Upper lobe of right lung (tissue), 1 donor: Measurements from ENCODE around the gene BTBD19. TPM values are rescaled to one million over a fixed set of nuclear protein-coding genes. Genes with fewer than 3 reads are reported as not detected.
A peak's percentile ranks its signal among the peaks of the same experiment; 100 is the strongest.

Source experiments
- ATAC-seq: fragments of 200-7000 bp; cut with Tn5 transposase; one replicate; pipeline ENCODE4 v1.9.1; 2020; ENCODE audit warnings: mild to moderate bottlenecking, moderate library complexity
- DNase-seq: peaks from one replicate; pipeline ENCODE4 v3.0.0-alpha.2; 2020
- H3K27ac ChIP-seq: fragments of 200-600 bp; one replicate; pipeline ENCODE4 v1.8.0; 2022
- H3K27me3 ChIP-seq: fragments of 200-600 bp; one replicate; pipeline ENCODE4 v1.8.0; 2022; ENCODE audit warnings: mild to moderate bottlenecking
- H3K36me3 ChIP-seq: fragments of 200-600 bp; one replicate; pipeline ENCODE4 v1.8.0; 2022
- H3K4me1 ChIP-seq: fragments of 200-600 bp; one replicate; pipeline ENCODE4 v1.8.0; 2022
- H3K4me3 ChIP-seq: fragments of 200-600 bp; one replicate; pipeline ENCODE4 v1.8.0; 2022; ENCODE audit warnings: mild to moderate bottlenecking
- H3K9me3 ChIP-seq: fragments of 200-600 bp; one replicate; pipeline ENCODE4 v1.8.0; 2022
- intact Hi-C: fragments of 100-400 bp; cut with DNase I; formaldehyde crosslinking; loops from one replicate; pipeline ENCODE4 v1.11.0; 2022
- total RNA-seq: library from RNA; stranded (reverse); fragmentation: NEBNext Ultra II Directional; extraction: Animal tissue kit (Norgen Biotek cat#: 25700); gene quantifications from one replicate; pipeline ENCODE4 v1.2.1, GENCODE V29; 2021
- TF ChIP-seq, protein P1 (sequence below): fragments of 200-600 bp; IDR thresholded peaks from one replicate; pipeline ENCODE4 v1.8.0; 2022; ENCODE audit warnings: antibody characterized with exemption
- donor health status: DM: no; HTN: yes; CAD: no; lungs with severe emphysema.

BTBD19 gene
- total RNA-seq, 1 donor from 2014 or later, result 9.2 TPM

DNA sequence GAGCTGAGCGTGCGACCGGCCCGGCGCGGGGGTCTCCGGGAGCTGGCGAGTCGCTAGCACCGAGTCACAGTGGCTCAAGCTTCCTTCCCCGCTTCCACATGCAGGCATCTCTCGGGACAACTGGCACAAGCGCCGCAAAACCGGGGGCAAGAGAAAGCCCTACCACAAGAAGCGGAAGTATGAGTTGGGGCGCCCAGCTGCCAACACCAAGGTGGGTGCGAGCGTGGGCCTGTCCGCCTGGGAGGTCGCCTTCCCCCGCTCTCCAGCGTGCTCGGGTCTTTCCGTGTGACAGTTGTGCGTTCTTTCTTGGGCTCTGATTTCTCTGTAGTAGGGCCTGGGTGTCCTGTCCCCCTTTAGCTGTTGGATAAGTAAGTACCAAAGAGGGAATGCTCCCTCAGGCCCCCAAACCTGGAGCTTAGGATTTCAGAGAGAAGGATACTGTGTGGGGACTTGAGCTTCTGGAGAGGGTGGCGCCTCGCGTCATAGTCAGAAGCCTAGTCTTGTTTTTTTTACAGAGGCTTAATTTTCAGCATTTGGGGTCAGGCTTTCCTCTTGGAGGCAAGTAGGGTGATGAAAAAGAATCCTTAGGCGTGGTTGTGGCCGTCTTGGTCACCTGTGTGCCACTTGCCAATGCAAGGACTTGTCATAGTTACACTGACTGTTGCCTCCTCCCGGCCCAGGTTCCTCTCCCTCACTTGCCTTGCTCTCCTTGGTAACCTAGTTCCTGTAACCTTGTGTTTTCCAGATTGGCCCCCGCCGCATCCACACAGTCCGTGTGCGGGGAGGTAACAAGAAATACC, 32.2 kb upstream of the BTBD19 start:
- intact Hi-C loops, result no loop called here
- Histone ChIP-seq H3K36me3 (peaks cover 43% of the 10 kb centered on the region), H3K9me3 (no peaks in the 10 kb centered on the region), H3K27ac (peak overlapping the region; percentile 98), H3K4me1 (peaks cover 26% of the 10 kb centered on the region), H3K4me3 (peak overlapping the region; percentile 79), H3K27me3 (no peaks in the 10 kb centered on the region)
- TF ChIP-seq, protein P1, sequence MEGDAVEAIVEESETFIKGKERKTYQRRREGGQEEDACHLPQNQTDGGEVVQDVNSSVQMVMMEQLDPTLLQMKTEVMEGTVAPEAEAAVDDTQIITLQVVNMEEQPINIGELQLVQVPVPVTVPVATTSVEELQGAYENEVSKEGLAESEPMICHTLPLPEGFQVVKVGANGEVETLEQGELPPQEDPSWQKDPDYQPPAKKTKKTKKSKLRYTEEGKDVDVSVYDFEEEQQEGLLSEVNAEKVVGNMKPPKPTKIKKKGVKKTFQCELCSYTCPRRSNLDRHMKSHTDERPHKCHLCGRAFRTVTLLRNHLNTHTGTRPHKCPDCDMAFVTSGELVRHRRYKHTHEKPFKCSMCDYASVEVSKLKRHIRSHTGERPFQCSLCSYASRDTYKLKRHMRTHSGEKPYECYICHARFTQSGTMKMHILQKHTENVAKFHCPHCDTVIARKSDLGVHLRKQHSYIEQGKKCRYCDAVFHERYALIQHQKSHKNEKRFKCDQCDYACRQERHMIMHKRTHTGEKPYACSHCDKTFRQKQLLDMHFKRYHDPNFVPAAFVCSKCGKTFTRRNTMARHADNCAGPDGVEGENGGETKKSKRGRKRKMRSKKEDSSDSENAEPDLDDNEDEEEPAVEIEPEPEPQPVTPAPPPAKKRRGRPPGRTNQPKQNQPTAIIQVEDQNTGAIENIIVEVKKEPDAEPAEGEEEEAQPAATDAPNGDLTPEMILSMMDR, result no peak
- DNase-seq (no peak), ATAC-seq (peak; percentile 26)

DNA sequence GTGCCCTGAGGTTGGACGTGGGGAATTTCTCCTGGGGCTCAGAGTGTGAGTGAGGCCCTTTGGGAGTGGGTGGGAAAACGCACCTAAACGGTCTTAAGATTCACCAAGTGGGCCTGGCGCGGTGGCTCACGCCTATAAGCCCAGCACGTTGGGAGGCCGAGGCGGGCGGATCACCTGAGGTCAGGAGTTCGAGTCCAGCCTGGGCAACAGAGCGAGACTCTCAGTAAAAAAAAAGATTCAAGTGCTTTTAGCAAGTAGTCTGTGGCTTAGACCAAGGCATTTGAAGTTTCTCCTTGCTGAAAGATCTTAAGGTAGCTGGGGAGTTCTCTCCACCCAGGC, 31.6 kb upstream of the BTBD19 start:
- ATAC-seq (no peak), DNase-seq (no peak)
- no peaks in the 10 kb centered on the region for H3K9me3 ChIP-seq
- H3K27ac ChIP-seq, result peak overlapping the region; percentile 98
- TF ChIP-seq, protein P1, result no peak
- intact Hi-C loops, result no loop called here
- H3K4me1 ChIP-seq, result peaks cover 26% of the 10 kb centered on the region
- H3K36me3 ChIP-seq, result peaks cover 48% of the 10 kb centered on the region
- H3K4me3 ChIP-seq, result peak overlapping the region; percentile 79
- H3K27me3 ChIP-seq, result no peaks in the 10 kb centered on the region

DNA sequence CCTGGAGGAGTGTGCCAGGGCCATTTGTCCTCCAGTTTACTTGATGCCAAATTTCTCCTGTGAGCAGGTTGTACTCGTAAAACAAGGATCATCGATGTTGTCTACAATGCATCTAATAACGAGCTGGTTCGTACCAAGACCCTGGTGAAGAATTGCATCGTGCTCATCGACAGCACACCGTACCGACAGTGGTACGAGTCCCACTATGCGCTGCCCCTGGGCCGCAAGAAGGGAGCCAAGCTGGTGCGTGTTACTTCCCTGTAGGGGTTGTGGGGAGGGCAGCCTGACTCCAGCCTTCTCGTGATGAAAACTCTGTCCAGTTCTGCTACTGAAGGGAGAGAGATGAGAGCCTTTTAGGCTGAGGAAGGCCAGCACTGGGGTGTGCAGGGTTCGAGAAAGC, 30.8 kb upstream of the BTBD19 start:
- no peak for ATAC-seq

DNA sequence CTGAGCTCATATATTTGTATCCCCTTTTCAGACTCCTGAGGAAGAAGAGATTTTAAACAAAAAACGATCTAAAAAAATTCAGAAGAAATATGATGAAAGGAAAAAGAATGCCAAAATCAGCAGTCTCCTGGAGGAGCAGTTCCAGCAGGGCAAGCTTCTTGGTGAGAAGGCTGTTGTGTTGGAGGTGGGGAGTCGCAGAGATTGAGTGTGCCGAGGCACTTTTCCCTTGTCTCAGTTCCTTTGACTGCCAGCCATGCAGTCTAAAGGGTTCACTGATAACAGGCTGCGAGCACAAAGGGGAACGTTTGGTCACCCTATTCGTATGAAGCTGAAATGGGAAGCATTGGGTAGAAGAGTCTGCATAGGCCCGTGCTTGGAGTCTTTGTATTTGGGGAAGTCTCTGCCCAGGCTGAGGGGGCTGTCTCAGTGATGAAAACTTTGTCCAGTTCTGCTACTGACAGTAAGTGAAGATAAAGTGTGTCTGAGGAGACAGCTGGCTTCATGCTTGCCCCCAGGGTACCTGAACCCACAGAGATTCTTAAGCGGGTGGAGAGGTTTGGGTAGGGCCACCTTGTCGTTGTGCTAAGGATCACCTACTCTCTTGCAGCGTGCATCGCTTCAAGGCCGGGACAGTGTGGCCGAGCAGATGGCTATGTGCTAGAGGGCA, 30.2 kb upstream of the BTBD19 start:
- no peak overlapping the region for H3K4me3 ChIP-seq
- H3K27ac ChIP-seq, result no peak overlapping the region
- intact Hi-C loops, result no loop called here
- H3K27me3 ChIP-seq, result no peaks in the 10 kb centered on the region
- TF ChIP-seq, protein P1, result no peak
- peaks cover 26% of the 10 kb centered on the region for H3K4me1 ChIP-seq
- no peaks in the 10 kb centered on the region for H3K9me3 ChIP-seq
- peaks cover 48% of the 10 kb centered on the region for H3K36me3 ChIP-seq
- ATAC-seq (no peak), DNase-seq (no peak)

More for the DNA sequence above, 30.8 kb upstream of the BTBD19 start:
- Histone ChIP-seq H3K9me3 (no peaks in the 10 kb centered on the region), H3K4me3 (no peak overlapping the region), H3K4me1 (peaks cover 26% of the 10 kb centered on the region), H3K27me3 (no peaks in the 10 kb centered on the region), H3K27ac (peak overlapping the region; percentile 1), H3K36me3 (peaks cover 48% of the 10 kb centered on the region)
- intact Hi-C loops, result no loop called here
- TF ChIP-seq, protein P1, result no peak
- no peak for DNase-seq

DNA sequence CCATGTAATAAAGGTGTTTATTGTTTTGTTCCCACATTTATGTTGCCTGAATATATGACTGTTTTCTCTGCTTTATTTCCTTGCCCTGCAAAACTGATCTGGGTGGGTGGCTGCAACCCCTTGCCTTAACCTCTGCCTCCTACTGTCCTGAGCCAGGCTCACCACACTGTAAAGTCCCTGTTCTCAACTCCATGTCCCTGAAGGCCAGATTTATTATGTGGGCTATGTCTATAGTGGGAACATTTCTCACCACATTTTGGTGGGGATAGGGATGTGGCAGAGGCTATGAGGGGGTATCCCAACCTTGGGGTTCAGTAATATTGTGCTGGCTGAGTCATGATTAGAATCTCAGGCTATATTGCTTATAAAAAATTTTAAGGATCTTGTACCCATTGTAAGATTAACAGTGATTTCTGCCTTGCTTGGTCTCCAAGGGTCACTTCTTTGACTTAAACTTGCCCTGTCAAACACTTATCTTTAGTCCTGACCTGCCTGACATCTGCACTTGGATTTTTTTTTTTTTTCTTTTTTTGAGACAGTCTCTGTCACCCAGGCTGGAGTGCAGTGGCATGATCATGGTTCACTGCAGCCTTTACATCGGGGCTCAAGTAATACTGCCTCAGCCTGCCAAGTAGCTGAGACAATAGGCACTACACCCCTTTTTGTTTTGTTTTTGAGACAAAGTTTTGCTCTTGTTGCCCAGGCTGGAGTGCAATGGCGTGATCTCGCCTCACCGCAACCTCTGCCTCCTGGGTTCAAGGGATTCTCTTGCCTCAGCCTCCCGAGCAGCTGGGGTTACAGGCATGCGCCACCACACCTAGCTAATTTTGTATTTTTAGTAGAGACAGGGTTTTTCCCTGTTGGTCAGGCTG, 29.4 kb upstream of the BTBD19 start:
- Histone ChIP-seq H3K9me3 (no peaks in the 10 kb centered on the region), H3K27ac (no peak overlapping the region), H3K4me1 (peaks cover 31% of the 10 kb centered on the region), H3K36me3 (peaks cover 48% of the 10 kb centered on the region), H3K4me3 (no peak overlapping the region), H3K27me3 (no peaks in the 10 kb centered on the region)
- ATAC-seq (no peak), DNase-seq (no peak)
- intact Hi-C loops, result no loop called here
- TF ChIP-seq, protein P1, result no peak
